ENCODE results near the gene NFIX. TPM values are rescaled to one million over a fixed set of nuclear protein-coding genes. Genes with fewer than 3 reads are reported as not detected.

The NFIX gene
- total and polyA plus RNA-seq, 9 of the 15 experiments (the other 6 are each of a cell fraction or from before 2014, with no cell fraction given), result 0.28 to 26.8 (median 5.4) TPM

DNA sequence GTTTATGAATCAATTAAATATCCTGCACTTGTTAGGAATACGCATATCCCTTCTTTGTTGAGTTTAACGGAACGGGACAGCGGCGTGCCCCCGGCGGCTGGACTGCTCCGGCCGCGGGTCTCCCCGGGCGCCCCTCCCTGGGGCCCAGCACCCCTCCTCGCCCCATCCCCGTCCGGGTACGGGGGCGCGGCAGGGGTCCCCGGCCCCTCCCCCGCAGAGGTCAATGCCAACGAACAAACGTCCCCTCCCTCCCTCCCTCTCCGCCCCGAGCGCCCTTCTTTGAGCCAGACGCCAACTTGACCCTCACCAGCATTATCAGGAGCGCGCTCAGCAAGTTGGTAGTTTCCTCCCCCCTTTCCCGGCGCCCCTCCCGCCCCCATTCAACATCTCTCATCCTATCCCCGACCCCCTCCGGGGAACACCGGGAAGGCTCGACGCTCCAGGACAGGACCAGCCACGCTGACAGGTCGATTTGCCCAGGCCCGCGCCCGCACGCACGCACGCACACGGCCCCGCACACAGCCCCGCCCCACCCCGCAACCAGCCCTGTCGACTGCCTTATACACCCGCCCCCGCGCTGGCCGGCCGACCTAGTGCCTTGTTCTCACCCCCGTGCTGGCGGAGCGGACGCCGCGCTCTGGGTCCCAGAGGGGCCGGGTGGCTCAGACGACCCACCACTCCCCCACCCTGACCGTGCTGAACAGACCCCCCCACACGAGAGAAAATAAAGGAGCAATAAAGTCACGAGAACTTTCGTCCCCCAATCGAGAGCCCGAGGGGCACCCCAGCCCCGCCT lies 102.4 kb downstream of the NFIX start (continued):
- TF ChIP-seq, protein P1, sequence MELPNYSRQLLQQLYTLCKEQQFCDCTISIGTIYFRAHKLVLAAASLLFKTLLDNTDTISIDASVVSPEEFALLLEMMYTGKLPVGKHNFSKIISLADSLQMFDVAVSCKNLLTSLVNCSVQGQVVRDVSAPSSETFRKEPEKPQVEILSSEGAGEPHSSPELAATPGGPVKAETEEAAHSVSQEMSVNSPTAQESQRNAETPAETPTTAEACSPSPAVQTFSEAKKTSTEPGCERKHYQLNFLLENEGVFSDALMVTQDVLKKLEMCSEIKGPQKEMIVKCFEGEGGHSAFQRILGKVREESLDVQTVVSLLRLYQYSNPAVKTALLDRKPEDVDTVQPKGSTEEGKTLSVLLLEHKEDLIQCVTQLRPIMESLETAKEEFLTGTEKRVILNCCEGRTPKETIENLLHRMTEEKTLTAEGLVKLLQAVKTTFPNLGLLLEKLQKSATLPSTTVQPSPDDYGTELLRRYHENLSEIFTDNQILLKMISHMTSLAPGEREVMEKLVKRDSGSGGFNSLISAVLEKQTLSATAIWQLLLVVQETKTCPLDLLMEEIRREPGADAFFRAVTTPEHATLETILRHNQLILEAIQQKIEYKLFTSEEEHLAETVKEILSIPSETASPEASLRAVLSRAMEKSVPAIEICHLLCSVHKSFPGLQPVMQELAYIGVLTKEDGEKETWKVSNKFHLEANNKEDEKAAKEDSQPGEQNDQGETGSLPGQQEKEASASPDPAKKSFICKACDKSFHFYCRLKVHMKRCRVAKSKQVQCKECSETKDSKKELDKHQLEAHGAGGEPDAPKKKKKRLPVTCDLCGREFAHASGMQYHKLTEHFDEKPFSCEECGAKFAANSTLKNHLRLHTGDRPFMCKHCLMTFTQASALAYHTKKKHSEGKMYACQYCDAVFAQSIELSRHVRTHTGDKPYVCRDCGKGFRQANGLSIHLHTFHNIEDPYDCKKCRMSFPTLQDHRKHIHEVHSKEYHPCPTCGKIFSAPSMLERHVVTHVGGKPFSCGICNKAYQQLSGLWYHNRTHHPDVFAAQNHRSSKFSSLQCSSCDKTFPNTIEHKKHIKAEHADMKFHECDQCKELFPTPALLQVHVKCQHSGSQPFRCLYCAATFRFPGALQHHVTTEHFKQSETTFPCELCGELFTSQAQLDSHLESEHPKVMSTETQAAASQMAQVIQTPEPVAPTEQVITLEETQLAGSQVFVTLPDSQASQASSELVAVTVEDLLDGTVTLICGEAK (IDR thresholded peaks at IDR 0.05), result no peak
- TF ChIP-seq, protein P1 (CRISPR knock-in tag; IDR thresholded peaks at IDR 0.05), result no peak
- TF ChIP-seq ADNP (tag; IDR thresholded peaks at IDR 0.05) (no peak), CBX5 (IDR thresholded peaks at IDR 0.05; ENCODE audit: borderline replicate concordance, low read depth) (no peak), ZNF274 (IDR thresholded peaks at IDR 0.05; ENCODE audit: borderline replicate concordance, low read depth, low read length) (no peak), XRCC4 (IDR thresholded peaks at IDR 0.05; ENCODE audit: extremely low read depth, insufficient read depth, insufficient read length) (no peak), SAP30 (IDR thresholded peaks at IDR 0.05; ENCODE audit: borderline replicate concordance, insufficient read depth, low read depth, low read length, poor library complexity, severe bottlenecking) (no peak), CXXC5 (CRISPR knock-in tag; IDR thresholded peaks at IDR 0.05) (peak; percentile 67), HDAC8 (tag; IDR thresholded peaks at IDR 0.05) (no peak)
- TF ChIP-seq, protein P2, sequence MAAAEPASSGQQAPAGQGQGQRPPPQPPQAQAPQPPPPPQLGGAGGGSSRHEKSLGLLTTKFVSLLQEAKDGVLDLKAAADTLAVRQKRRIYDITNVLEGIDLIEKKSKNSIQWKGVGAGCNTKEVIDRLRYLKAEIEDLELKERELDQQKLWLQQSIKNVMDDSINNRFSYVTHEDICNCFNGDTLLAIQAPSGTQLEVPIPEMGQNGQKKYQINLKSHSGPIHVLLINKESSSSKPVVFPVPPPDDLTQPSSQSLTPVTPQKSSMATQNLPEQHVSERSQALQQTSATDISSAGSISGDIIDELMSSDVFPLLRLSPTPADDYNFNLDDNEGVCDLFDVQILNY (CRISPR knock-in tag; IDR thresholded peaks at IDR 0.05), result no peak
- TF ChIP-seq, protein P3, sequence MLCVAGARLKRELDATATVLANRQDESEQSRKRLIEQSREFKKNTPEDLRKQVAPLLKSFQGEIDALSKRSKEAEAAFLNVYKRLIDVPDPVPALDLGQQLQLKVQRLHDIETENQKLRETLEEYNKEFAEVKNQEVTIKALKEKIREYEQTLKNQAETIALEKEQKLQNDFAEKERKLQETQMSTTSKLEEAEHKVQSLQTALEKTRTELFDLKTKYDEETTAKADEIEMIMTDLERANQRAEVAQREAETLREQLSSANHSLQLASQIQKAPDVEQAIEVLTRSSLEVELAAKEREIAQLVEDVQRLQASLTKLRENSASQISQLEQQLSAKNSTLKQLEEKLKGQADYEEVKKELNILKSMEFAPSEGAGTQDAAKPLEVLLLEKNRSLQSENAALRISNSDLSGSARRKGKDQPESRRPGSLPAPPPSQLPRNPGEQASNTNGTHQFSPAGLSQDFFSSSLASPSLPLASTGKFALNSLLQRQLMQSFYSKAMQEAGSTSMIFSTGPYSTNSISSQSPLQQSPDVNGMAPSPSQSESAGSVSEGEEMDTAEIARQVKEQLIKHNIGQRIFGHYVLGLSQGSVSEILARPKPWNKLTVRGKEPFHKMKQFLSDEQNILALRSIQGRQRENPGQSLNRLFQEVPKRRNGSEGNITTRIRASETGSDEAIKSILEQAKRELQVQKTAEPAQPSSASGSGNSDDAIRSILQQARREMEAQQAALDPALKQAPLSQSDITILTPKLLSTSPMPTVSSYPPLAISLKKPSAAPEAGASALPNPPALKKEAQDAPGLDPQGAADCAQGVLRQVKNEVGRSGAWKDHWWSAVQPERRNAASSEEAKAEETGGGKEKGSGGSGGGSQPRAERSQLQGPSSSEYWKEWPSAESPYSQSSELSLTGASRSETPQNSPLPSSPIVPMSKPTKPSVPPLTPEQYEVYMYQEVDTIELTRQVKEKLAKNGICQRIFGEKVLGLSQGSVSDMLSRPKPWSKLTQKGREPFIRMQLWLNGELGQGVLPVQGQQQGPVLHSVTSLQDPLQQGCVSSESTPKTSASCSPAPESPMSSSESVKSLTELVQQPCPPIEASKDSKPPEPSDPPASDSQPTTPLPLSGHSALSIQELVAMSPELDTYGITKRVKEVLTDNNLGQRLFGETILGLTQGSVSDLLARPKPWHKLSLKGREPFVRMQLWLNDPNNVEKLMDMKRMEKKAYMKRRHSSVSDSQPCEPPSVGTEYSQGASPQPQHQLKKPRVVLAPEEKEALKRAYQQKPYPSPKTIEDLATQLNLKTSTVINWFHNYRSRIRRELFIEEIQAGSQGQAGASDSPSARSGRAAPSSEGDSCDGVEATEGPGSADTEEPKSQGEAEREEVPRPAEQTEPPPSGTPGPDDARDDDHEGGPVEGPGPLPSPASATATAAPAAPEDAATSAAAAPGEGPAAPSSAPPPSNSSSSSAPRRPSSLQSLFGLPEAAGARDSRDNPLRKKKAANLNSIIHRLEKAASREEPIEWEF (CRISPR knock-in tag; IDR thresholded peaks at IDR 0.05), result no peak
